ENCODE results near the gene HELB.

Gene HELB

GRCh38 chr12:66301944-66302826 lies at the start of gene HELB:
Gene HELB, plus strand, starts transcription at chr12:66302493. Its CDS starts 111 bp downstream, at chr12:66302604.
- in situ Hi-C loops (cut with MboI; ENCODE audit: low pct_unique_long_range_greater_than_20kb, low sequenced_read_pairs, unreplicated experiment) = no loop called here
- DNase-seq (ENCODE audit: low spot score) = peak; percentile 88
- no peak for TF ChIP-seq CTCF (IDR thresholded peaks at IDR 0.05; ENCODE audit: extremely low read depth, insufficient read depth, missing control alignments)

- in situ Hi-C loops (cut with MboI; ENCODE audit: low pct_unique_long_range_greater_than_20kb, low sequenced_read_pairs, unreplicated experiment) = loop anchor here (25.0 kb wide), 1 partner anchor 460 kb away; no protein-coding TSS in a partner anchor
- no peak for DNase-seq (ENCODE audit: low spot score)
- no peak for TF ChIP-seq CTCF (IDR thresholded peaks at IDR 0.05; ENCODE audit: extremely low read depth, insufficient read depth, missing control alignments)
These were observed 49.5 kb upstream of the HELB start for GRCh38 chr12:66252771-66253170.

- TF ChIP-seq CTCF (IDR thresholded peaks at IDR 0.05; ENCODE audit: extremely low read depth, insufficient read depth, missing control alignments) = no peak
- DNase-seq (ENCODE audit: low spot score) = no peak
- in situ Hi-C loops (cut with MboI; ENCODE audit: low pct_unique_long_range_greater_than_20kb, low sequenced_read_pairs, unreplicated experiment) = loop anchor here (25.0 kb wide), 1 partner anchor 457 kb away; no protein-coding TSS in a partner anchor
These were observed 46.6 kb upstream of the HELB start for GRCh38 chr12:66255737-66256136.

- in situ Hi-C loops (cut with MboI; ENCODE audit: low pct_unique_long_range_greater_than_20kb, low sequenced_read_pairs, unreplicated experiment) = loop anchor here (25.0 kb wide), 1 partner anchor 454 kb away; no protein-coding TSS in a partner anchor
- TF ChIP-seq CTCF (IDR thresholded peaks at IDR 0.05; ENCODE audit: extremely low read depth, insufficient read depth, missing control alignments) = no peak
- DNase-seq (ENCODE audit: low spot score) = no peak
These were observed 44.3 kb upstream of the HELB start for GRCh38 chr12:66258011-66258410.

GRCh38 chr12:66262737-66263136 lies 39.6 kb upstream of the HELB start:
- in situ Hi-C loops (cut with MboI; ENCODE audit: low pct_unique_long_range_greater_than_20kb, low sequenced_read_pairs, unreplicated experiment) = loop anchor here (25.0 kb wide), 1 partner anchor 450 kb away; no protein-coding TSS in a partner anchor
- DNase-seq (ENCODE audit: low spot score) = no peak
- no peak for TF ChIP-seq CTCF (IDR thresholded peaks at IDR 0.05; ENCODE audit: extremely low read depth, insufficient read depth, missing control alignments)

GRCh38 chr12:66268562-66268961 lies 33.7 kb upstream of the HELB start:
- no peak for DNase-seq (ENCODE audit: low spot score)
- in situ Hi-C loops (cut with MboI; ENCODE audit: low pct_unique_long_range_greater_than_20kb, low sequenced_read_pairs, unreplicated experiment) = loop anchor here (25.0 kb wide), 1 partner anchor 444 kb away; no protein-coding TSS in a partner anchor
- TF ChIP-seq CTCF (IDR thresholded peaks at IDR 0.05; ENCODE audit: extremely low read depth, insufficient read depth, missing control alignments) = no peak

All from GM13977 (cell line).